ENCODE measurements around the gene PDE4D. TPM values are rescaled to one million over a fixed set of nuclear protein-coding genes. Genes with fewer than 3 reads are reported as not detected.

The PDE4D gene
- total RNA-seq, 4 donors from 2014 or later, result 15.9 to 66.3 (median 48.7) TPM

DNA sequence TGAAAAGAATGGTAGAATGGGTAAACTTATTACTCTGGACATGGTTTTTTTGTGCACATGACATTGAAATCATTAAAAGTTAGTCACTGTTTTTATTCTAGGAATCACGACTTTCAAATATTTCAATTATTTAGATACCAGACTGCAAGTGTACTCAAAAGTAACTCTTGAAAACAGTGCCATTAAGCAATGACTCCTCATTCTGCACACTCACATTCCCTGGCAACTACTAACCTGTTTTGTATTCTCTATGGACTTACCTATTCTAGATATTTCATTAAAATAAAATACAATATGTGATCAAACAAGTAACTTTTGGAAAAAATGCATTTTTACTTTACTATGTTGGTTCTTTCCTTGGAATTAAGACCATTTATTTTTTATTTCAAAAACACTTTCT, 607.0 kb downstream of the PDE4D start:
- Histone ChIP-seq H3K4me3 (no peak overlapping the region), H3K9me3 (no peaks in the 10 kb centered on the region), H3K27me3 (no peaks in the 10 kb centered on the region), H3K27ac (no peak overlapping the region), H3K36me3 (no peaks in the 10 kb centered on the region), H3K4me1 (no peaks in the 10 kb centered on the region)
- TF ChIP-seq EP300 (IDR thresholded peaks at IDR 0.05) (no peak), POLR2A (IDR thresholded peaks at IDR 0.05) (no peak)
- TF ChIP-seq, protein P1, sequence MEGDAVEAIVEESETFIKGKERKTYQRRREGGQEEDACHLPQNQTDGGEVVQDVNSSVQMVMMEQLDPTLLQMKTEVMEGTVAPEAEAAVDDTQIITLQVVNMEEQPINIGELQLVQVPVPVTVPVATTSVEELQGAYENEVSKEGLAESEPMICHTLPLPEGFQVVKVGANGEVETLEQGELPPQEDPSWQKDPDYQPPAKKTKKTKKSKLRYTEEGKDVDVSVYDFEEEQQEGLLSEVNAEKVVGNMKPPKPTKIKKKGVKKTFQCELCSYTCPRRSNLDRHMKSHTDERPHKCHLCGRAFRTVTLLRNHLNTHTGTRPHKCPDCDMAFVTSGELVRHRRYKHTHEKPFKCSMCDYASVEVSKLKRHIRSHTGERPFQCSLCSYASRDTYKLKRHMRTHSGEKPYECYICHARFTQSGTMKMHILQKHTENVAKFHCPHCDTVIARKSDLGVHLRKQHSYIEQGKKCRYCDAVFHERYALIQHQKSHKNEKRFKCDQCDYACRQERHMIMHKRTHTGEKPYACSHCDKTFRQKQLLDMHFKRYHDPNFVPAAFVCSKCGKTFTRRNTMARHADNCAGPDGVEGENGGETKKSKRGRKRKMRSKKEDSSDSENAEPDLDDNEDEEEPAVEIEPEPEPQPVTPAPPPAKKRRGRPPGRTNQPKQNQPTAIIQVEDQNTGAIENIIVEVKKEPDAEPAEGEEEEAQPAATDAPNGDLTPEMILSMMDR (IDR thresholded peaks at IDR 0.05), result no peak
- no peak for DNase-seq (ENCODE audit: low spot score in 2 of 2)
- 65 to 69% methylated on average over 1 of the region's 1 CpG for WGBS, 2 donors

DNA sequence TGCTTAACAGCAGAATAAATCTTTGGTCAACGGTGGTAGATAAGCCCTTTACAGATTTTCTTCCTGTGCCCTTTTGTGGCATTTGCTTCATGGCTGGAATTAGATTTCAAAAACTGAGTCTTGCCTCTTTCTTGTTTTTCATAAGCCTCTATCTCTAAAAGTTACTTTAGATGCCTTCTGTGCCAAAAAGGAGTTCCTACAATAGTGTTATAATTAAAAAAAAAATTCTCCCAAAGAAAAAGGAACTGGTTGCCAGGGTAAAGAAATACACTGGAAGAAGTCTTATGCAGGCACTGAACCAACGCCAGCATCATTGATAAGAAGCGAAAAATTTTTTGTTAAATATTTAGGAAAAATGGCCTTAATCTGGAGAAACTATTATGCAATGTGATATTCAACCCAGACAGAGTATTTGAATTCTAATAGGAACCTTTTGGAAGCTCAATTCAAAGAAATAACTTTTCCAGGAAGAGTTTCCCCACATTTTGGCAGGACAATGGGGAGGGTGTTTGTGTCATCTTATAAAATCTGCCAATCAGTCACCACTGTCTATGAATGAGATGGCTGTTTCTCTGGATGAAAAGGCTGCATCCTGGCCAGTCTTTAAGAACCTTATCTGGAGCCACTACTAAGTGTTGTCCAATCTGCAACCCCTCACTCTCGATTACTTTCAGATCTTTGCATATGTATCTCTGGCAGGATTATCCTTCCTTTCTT, 608.1 kb downstream of the PDE4D start:
- DNase-seq (ENCODE audit: low spot score in 2 of 2), result no peak
- Histone ChIP-seq H3K4me1 (no peaks in the 10 kb centered on the region), H3K27me3 (no peaks in the 10 kb centered on the region), H3K27ac (no peak overlapping the region), H3K4me3 (no peak overlapping the region), H3K9me3 (no peaks in the 10 kb centered on the region), H3K36me3 (no peaks in the 10 kb centered on the region)
- WGBS, 2 donors, result 87 to 90% methylated on average over 4 of the region's 4 CpGs
- TF ChIP-seq, protein P1 (IDR thresholded peaks at IDR 0.05), result no peak
- TF ChIP-seq EP300 (IDR thresholded peaks at IDR 0.05) (no peak), POLR2A (IDR thresholded peaks at IDR 0.05) (no peak)

DNA sequence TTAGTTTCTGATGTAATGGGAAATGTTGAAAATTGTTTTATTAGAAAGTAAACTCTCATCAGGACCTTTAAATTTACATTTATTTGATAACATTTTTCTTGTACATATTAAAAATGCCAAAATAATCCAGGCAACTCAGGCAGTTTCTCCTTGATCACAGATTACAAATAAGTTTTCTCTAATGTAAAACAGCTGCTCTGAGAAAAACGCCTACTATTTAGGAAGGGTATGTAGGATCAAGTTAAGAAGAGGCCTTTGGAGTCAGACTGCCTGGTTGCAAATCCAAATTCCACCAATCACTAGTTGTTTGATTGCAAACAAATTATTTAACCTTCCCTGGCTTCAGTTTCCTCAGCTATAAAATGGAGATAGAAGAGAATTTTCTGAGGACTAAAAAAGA, 610.8 kb downstream of the PDE4D start:
- Histone ChIP-seq H3K36me3 (no peaks in the 10 kb centered on the region), H3K9me3 (no peaks in the 10 kb centered on the region), H3K27me3 (no peaks in the 10 kb centered on the region), H3K4me1 (no peaks in the 10 kb centered on the region), H3K4me3 (no peak overlapping the region), H3K27ac (no peak overlapping the region)
- WGBS, 2 donors, result 46 to 64% methylated on average over 1 of the region's 1 CpG
- TF ChIP-seq EP300 (IDR thresholded peaks at IDR 0.05), result no peak
- DNase-seq (ENCODE audit: low spot score in 2 of 2), result no peak

DNA sequence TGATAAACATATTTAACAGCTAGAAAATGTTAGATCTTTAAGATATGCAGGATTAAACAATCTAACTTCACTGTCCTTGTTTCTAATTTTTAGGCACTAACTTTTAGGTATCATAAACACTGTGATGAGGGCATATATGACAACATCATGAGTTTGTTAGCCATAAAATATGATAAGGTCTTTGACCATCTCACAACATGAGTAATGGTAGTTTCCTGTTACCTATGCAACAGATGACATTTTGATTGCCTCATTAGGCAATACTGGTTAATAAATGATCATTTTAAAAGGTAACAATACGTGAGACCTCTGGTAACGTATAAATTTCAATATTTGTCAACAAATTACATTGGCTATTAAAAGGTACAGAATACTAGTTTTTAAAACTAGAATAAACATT, 613.5 kb downstream of the PDE4D start:
- Histone ChIP-seq H3K9me3 (no peaks in the 10 kb centered on the region), H3K4me1 (peaks cover 0 to 13% (median 3%) of the 10 kb centered on the region in 4 donors), H3K36me3 (no peaks in the 10 kb centered on the region), H3K27me3 (no peaks in the 10 kb centered on the region), H3K4me3 (no peak overlapping the region), H3K27ac (no peak overlapping the region)
- no peak for TF ChIP-seq EP300 (IDR thresholded peaks at IDR 0.05)
- TF ChIP-seq, protein P1 (IDR thresholded peaks at IDR 0.05), result no peak
- no peak for TF ChIP-seq POLR2A (IDR thresholded peaks at IDR 0.05)
- 97 to 99% methylated on average over 2 of the region's 2 CpGs for WGBS, 2 donors
- DNase-seq (ENCODE audit: low spot score in 2 of 2), result no peak

DNA sequence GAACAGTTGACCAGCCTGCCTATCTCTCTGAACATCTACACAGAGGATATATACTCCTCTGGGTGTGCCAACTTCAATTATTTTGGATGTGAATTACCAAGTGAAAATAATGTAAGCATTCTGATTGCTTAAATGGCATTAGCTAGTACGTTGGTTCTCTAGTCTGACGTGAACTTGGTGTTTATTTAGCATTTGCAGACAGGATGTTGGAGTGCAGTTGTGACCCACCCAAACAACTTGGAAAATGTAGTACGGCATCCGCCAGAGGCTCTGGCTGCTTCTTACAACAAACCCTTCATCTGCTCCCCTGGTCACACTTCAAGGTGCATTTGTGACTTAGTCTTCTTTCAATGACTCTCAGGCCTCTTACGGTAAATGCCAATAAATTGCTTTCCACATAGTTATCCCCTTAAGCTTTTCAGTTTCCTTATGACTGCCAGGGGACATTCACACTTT, 616.6 kb downstream of the PDE4D start:
- peak in 1 of 2 donors; percentile 10 for TF ChIP-seq EP300 (IDR thresholded peaks at IDR 0.05)
- TF ChIP-seq, protein P1 (IDR thresholded peaks at IDR 0.05), result no peak
- no peak for DNase-seq (ENCODE audit: low spot score in 2 of 2)
- WGBS, 2 donors, result 61 to 68% methylated on average over 5 of the region's 5 CpGs

More for the DNA sequence above, 616.6 kb downstream of the PDE4D start:
- H3K27ac ChIP-seq, result no peak overlapping the region
- no peaks in the 10 kb centered on the region for H3K9me3 ChIP-seq
- H3K36me3 ChIP-seq, result no peaks in the 10 kb centered on the region
- H3K27me3 ChIP-seq, result no peaks in the 10 kb centered on the region
- peaks cover 0 to 17% (median 3%) of the 10 kb centered on the region in 4 donors for H3K4me1 ChIP-seq
- no peak overlapping the region for H3K4me3 ChIP-seq

Measured in tibial nerve (tissue), 4 donors.